Activated CD4-positive, CD25-positive, alpha-beta regulatory T cell treated with anti-CD3 and anti-CD28 coated beads, Interleukin-2, amount 50 U/mL, for 16 hours (primary cell): ENCODE results near the gene KIAA1755.

Experiments used
- DNase-seq: peaks from one replicate; pipeline ENCODE4 v3.0.0-alpha.2; 2020; ENCODE audit warnings: low read depth, low spot score

KIAA1755 gene

DNA sequence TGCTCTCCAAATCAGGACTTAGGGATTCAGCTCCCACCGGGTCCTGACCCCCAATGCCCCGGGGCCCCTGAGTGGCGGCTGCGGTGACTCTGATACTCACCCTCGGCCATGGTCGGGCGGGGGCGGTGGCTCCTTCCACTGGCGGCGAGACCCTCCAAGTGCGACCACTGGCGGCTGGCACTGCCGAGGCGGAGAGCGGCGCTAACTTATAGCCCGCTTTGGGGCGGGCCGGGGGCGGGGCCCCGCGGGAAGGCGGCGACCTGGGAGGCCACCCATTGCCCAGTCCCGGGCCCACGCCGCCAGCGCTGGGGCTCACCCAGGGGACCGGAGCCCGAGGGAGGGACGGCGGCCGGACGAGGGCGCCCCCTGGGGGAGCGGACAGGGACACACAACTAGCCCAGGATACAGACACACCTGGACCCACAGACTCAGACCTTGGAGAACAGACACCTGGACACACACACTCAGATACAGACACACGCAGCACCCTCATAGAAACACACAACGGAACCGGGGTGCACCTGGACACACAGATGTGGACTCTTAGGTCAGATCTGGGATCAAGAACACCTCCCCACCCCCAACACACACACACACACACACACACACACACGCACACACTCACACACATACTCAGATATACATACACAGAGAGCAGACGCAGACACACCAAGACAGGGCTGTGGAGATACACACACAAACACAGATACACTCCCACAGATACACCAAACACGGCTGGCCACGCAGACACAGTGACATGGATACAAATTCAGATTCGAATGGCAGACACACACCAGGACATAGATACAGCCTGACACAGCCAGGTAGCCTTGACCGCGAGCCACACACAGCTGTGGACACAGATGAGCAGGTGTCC, 95.2 kb downstream of the KIAA1755 start, which contains the start of gene TGM2:
TSS of gene TGM2 (minus strand) at position 182 of the 877 bp plus-strand sequence. CDS start at position 110, 72 bp downstream.
- no peak for DNase-seq

DNA sequence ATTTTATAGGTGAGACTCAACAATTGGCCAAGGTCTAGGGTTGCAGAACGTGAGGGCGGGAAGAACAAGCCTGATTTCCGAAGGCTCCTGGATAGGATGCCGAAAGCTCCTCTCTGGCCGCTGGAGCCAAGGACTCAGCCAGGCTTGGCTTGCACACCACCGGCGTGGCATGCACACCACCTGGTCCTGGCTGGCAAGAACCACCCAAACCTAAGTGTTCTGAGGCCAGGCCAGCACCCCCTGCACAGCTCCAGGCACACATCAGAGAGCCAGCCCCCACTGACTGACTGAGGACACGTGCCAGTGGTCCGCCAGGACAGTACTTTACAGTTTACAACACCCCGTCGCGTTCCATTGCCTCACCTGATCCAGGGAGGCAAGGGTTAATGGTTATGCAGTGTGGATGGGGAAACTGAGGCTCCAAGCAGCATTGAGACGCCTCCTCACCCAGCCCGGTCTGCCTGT, 95.9 kb downstream of the KIAA1755 start:
- DNase-seq, result no peak

GRCh38 chr20:38164069-38164468, 96.5 kb downstream of the KIAA1755 start:
- no peak for DNase-seq

- DNase-seq, result no peak
These were observed 97.4 kb downstream of the KIAA1755 start for GRCh38 chr20:38162878-38163875.

DNA sequence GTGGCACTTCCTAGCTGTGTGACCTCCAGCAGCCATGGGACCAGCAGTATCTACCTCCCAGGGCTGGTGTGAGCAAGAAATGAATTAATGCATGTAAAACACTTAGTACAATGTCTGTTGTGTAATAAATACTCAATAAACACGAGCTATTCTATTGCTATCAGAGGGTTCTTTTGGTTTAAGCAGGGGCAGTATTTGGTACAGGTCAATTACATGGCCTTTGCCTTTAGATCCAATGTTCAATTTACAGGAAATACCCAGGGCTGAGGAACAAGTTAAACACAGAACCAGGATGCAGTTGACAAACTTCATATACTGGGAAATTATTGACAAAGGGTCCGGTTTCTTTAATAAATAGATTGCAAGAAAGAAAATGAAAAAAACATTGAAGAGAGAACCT, 98.4 kb downstream of the KIAA1755 start:
- no peak for DNase-seq

DNA sequence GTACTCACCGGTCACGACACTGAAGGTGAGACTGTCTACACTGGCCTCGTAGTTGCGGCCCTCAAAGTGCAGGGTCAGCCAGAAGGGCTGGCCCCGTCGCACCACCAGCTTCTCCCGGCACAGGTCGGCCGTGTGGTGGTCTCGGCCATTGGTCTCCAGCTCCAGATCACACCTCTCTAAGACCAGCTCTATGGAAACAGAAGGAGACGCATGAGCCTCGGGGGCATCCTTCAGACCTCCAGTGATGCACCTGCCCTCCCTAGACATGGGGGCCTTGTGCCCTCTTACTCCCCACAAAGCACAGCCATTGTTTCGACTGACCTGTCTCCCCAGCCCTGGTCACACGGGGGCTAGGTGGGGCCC, 99.1 kb downstream of the KIAA1755 start:
- DNase-seq, result no peak
